Neural cell (in vitro differentiated cells): Measurements from ENCODE around the gene TMEM167B. TPM values are rescaled to one million over a fixed set of nuclear protein-coding genes. Genes with fewer than 3 reads are reported as not detected.

Experiments
- H2AFZ ChIP-seq: fragments of 200-600, 300-800 bp; sonication (generic), shearing (Covaris generic); 2 replicates; pipeline ENCODE4 v1.6.0; 2014; ENCODE audit warnings: low read depth, mild to moderate bottlenecking, antibody characterized with exemption, low read length, moderate library complexity
- H3F3A ChIP-seq: fragments of 200-600 bp; shearing (Covaris generic); 2 replicates; pipeline ENCODE4 v1.6.1; 2016; ENCODE audit warnings: mild to moderate bottlenecking, moderate library complexity, mixed read lengths, antibody characterized with exemption, low read length; ENCODE audit not compliant: insufficient read depth, poor library complexity, severe bottlenecking
- H3K27ac ChIP-seq: fragments of 200-600, 300-800 bp; sonication (generic), shearing (Covaris generic); 2 replicates; pipeline ENCODE4 v1.5.1; 2014; ENCODE audit warnings: mild to moderate bottlenecking, low read length, moderate library complexity
- H3K27me3 ChIP-seq: fragments of 300-800, 200-600 bp; sonication (generic), shearing (Covaris generic); 2 replicates; pipeline ENCODE4 v1.6.0; 2014; ENCODE audit warnings: mild to moderate bottlenecking, low read depth, low read length, moderate library complexity; ENCODE audit not compliant: insufficient read depth
- H3K36me3 ChIP-seq: fragments of 300-800, 200-600 bp; sonication (generic), shearing (Covaris generic); 2 replicates; pipeline ENCODE4 v1.5.1; 2014; ENCODE audit warnings: mild to moderate bottlenecking, antibody characterized with exemption, low read length, moderate library complexity; ENCODE audit not compliant: insufficient read depth
- H3K4me2 ChIP-seq: fragments of 300-800, 200-600 bp; sonication (generic), shearing (Covaris generic); 2 replicates; pipeline ENCODE4 v1.6.0; 2014; ENCODE audit warnings: mild to moderate bottlenecking, low read length
- H3K4me3 ChIP-seq: fragments of 300-800, 200-600 bp; sonication (generic), shearing (Covaris generic); 2 replicates; pipeline ENCODE4 v1.5.1; 2014; ENCODE audit warnings: mild to moderate bottlenecking, low read length, moderate library complexity
- H3K79me2 ChIP-seq: fragments of 200-600 bp; shearing (Covaris generic); replicated peaks from 2 replicates; pipeline ENCODE4 v1.6.0; 2014; ENCODE audit warnings: mild to moderate bottlenecking, low read length, moderate library complexity; ENCODE audit not compliant: insufficient read depth
- H3K9ac ChIP-seq: fragments of 300-800, 200-600 bp; sonication (generic), shearing (Covaris generic); 2 replicates; pipeline ENCODE4 v1.6.1; 2016; ENCODE audit warnings: mild to moderate bottlenecking, low read length, mixed read lengths
- H3K9me2 ChIP-seq: fragments of 200-600 bp; shearing (Covaris generic); 2 replicates; pipeline ENCODE4 v1.6.1; 2016; ENCODE audit warnings: mild to moderate bottlenecking, low read length, mixed read lengths; ENCODE audit not compliant: insufficient read depth
- H3K9me3 ChIP-seq: fragments of 200-600, 300-800 bp; sonication (generic), shearing (Covaris generic); 2 replicates; pipeline ENCODE4 v1.6.1; 2016; ENCODE audit warnings: mild to moderate bottlenecking, mixed run types, low read length, moderate library complexity, mixed read lengths
- H4K20me1 ChIP-seq: fragments of 200-600 bp; shearing (Covaris generic); 2 replicates; pipeline ENCODE4 v1.6.1; 2016; ENCODE audit warnings: mild to moderate bottlenecking, mixed run types; ENCODE audit not compliant: insufficient read depth
- EP300 ChIP-seq: fragments of 450-650 bp; conservative IDR thresholded peaks from 2 replicates; pipeline ENCODE4 v1.6.1; 2014; ENCODE audit warnings: antibody characterized with exemption, mild to moderate bottlenecking, moderate library complexity; ENCODE audit not compliant: poor library complexity, severe bottlenecking
- EZH2 ChIP-seq: fragments of 200-600, 300-800 bp; shearing (Covaris generic), sonication (generic); IDR thresholded peaks from 2 replicates; pipeline ENCODE4 v1.6.1; 2014; ENCODE audit warnings: antibody characterized with exemption, low read length, borderline replicate concordance, mild to moderate bottlenecking; ENCODE audit not compliant: insufficient read depth, poor library complexity, severe bottlenecking
- MXI1 ChIP-seq: fragments of 450-650 bp; conservative IDR thresholded peaks from 2 replicates; pipeline ENCODE4 v1.6.1; 2014; ENCODE audit warnings: antibody characterized with exemption, mild to moderate bottlenecking; ENCODE audit not compliant: poor library complexity, severe bottlenecking
- POLR2AphosphoS5 ChIP-seq: IDR thresholded peaks from 2 replicates; pipeline ENCODE4 v1.6.1; 2012
- RAD21 ChIP-seq: fragments of 450-650 bp; conservative IDR thresholded peaks from 2 replicates; pipeline ENCODE4 v1.6.1; 2014; ENCODE audit warnings: antibody characterized with exemption, mild to moderate bottlenecking, moderate library complexity
- REST ChIP-seq: IDR thresholded peaks from 2 replicates; pipeline ENCODE4 v1.6.1; 2012; ENCODE audit warnings: borderline replicate concordance
- SMC3 ChIP-seq: fragments of 450-650 bp; conservative IDR thresholded peaks from 2 replicates; pipeline ENCODE4 v1.6.1; 2014; ENCODE audit warnings: antibody characterized with exemption, mild to moderate bottlenecking, moderate library complexity; ENCODE audit not compliant: poor library complexity
- TAF1 ChIP-seq: IDR thresholded peaks from 2 replicates; pipeline ENCODE4 v1.6.1; 2012; ENCODE audit warnings: low read depth
- polyA plus RNA-seq: library from polyadenylated mRNA; depleted of rRNA; stranded (reverse); fragments of >200 nt; gene quantifications from 2 replicates; pipeline ENCODE4 v1.2.3, GENCODE V29; 2014
- TF ChIP-seq, protein P1 (sequence below): fragments of 450-650 bp; IDR thresholded peaks from 2 replicates; pipeline ENCODE4 v1.5.1; 2014; ENCODE audit warnings: antibody characterized with exemption, mild to moderate bottlenecking, moderate library complexity; ENCODE audit not compliant: poor library complexity, severe bottlenecking

TMEM167B gene
- polyA plus RNA-seq, 1 donor from 2014 or later, result 53.9 TPM

GRCh38 chr1:109131800-109132199 lies 41.2 kb downstream of the TMEM167B start:
- Histone ChIP-seq H3K36me3 (no peaks in the 10 kb centered on the region), H3K9me3 (no peaks in the 10 kb centered on the region), H2AFZ (no peak overlapping the region), H3F3A (no peaks in the 10 kb centered on the region), H3K27ac (no peak overlapping the region), H3K4me2 (no peak overlapping the region), H4K20me1 (no peaks in the 10 kb centered on the region), H3K4me3 (no peak overlapping the region), H3K79me2 (no peaks in the 10 kb centered on the region), H3K9ac (no peak overlapping the region), H3K27me3 (no peaks in the 10 kb centered on the region), H3K9me2 (no peaks in the 10 kb centered on the region)
- TF ChIP-seq, protein P1, sequence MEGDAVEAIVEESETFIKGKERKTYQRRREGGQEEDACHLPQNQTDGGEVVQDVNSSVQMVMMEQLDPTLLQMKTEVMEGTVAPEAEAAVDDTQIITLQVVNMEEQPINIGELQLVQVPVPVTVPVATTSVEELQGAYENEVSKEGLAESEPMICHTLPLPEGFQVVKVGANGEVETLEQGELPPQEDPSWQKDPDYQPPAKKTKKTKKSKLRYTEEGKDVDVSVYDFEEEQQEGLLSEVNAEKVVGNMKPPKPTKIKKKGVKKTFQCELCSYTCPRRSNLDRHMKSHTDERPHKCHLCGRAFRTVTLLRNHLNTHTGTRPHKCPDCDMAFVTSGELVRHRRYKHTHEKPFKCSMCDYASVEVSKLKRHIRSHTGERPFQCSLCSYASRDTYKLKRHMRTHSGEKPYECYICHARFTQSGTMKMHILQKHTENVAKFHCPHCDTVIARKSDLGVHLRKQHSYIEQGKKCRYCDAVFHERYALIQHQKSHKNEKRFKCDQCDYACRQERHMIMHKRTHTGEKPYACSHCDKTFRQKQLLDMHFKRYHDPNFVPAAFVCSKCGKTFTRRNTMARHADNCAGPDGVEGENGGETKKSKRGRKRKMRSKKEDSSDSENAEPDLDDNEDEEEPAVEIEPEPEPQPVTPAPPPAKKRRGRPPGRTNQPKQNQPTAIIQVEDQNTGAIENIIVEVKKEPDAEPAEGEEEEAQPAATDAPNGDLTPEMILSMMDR, result no peak
- no peak for TF ChIP-seq REST
- TF ChIP-seq EZH2, result no peak
- TF ChIP-seq TAF1, result no peak
- no peak for TF ChIP-seq EP300
- no peak for TF ChIP-seq POLR2AphosphoS5
- TF ChIP-seq MXI1, result no peak
- TF ChIP-seq SMC3, result no peak
- no peak for TF ChIP-seq RAD21

DNA sequence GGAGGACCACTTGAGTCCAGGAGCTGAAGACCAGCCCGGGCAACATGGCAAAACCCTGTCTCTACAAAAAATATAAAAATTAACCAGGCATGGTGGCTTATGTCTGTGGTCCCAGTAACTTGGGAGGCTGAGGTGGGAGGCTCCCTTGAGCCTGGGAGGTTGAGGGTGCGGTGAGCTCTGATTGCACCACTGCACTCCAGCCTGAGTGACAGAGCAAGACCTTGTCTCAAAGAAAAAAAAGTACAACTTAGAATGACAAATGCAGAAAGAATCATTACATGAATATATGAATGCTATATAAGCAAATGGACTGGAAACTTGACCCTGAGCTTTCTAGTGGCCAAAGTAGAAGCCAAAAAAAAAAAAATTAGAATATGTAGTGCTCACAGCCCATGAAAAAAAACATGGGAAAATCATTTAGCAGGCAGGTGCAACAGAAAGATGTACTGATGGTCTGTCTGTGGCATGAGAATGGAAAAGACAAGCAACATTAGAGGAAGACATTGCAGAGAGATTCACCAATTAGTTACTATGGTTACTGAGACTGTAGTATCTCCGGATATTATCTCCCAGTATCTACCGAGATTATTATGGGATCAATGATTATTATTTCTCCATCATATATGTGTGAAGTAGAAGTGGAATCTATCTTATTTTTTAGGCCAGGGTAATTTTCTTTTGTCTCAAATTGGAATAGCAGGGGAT lies 42.6 kb downstream of the TMEM167B start:
- Histone ChIP-seq H3K36me3 (no peaks in the 10 kb centered on the region), H3K79me2 (no peaks in the 10 kb centered on the region), H3K9me2 (no peaks in the 10 kb centered on the region), H4K20me1 (no peaks in the 10 kb centered on the region), H3K27me3 (no peaks in the 10 kb centered on the region), H3F3A (no peaks in the 10 kb centered on the region), H3K4me2 (peak overlapping the region; percentile 60), H3K9ac (peak overlapping the region; percentile 2), H3K27ac (peak overlapping the region; percentile 59), H3K9me3 (no peaks in the 10 kb centered on the region), H2AFZ (no peak overlapping the region), H3K4me3 (peak overlapping the region; percentile 28)
- TF ChIP-seq MXI1 (no peak), SMC3 (no peak), RAD21 (no peak), EP300 (no peak), POLR2AphosphoS5 (no peak), EZH2 (no peak), REST (no peak), TAF1 (no peak)
- TF ChIP-seq, protein P1, result no peak
